SU-DHL-6 (cell line): ENCODE results near the gene VAMP3.

Experiments used
- EZH2phosphoT487 ChIP-seq: fragments of 200-600 bp; sonication (generic), shearing (Covaris generic); conservative IDR thresholded peaks from 2 replicates; pipeline ENCODE4 v1.6.1; 2018; ENCODE audit warnings: mild to moderate bottlenecking, antibody characterized with exemption, low read length, moderate library complexity, mixed read lengths
- TF ChIP-seq, protein P1 (sequence below): fragments of 200-600 bp; sonication (generic); IDR thresholded peaks from one replicate; pipeline ENCODE4 v1.5.1; 2017; ENCODE audit warnings: antibody characterized with exemption, mild to moderate bottlenecking, low read length, moderate library complexity; ENCODE audit not compliant: insufficient read depth, poor library complexity, severe bottlenecking

DNA sequence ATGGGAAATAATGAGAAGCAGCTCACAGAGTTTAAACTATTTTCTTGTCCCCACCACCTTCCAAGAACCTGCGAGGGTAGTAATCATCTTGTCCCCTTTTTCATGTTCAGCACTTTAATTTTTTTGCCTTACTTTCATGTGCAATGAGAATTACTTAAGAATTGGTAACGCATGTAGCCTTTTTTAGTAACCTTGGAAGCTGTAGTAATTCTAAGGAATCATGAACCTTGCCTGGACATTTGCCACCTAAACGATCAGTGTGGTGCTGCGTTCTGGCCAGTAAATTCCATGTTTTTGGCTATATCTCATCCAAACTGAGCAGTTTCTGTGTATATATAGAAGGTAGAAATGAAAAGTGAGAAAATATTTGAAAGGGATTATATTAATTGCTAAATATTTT lies 3.9 kb upstream of the VAMP3 start:
- TF ChIP-seq, protein P1, sequence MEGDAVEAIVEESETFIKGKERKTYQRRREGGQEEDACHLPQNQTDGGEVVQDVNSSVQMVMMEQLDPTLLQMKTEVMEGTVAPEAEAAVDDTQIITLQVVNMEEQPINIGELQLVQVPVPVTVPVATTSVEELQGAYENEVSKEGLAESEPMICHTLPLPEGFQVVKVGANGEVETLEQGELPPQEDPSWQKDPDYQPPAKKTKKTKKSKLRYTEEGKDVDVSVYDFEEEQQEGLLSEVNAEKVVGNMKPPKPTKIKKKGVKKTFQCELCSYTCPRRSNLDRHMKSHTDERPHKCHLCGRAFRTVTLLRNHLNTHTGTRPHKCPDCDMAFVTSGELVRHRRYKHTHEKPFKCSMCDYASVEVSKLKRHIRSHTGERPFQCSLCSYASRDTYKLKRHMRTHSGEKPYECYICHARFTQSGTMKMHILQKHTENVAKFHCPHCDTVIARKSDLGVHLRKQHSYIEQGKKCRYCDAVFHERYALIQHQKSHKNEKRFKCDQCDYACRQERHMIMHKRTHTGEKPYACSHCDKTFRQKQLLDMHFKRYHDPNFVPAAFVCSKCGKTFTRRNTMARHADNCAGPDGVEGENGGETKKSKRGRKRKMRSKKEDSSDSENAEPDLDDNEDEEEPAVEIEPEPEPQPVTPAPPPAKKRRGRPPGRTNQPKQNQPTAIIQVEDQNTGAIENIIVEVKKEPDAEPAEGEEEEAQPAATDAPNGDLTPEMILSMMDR: no peak
- TF ChIP-seq EZH2phosphoT487: no peak
